SK-N-SH (cell line): Measurements from ENCODE around the gene NDEL1. TPM values are rescaled to one million over a fixed set of nuclear protein-coding genes. Genes with fewer than 3 reads are reported as not detected.

Source experiments
- CTCF ChIA-PET: fragments of 300-600, 350-600 bp; formaldehyde crosslinking; extraction: SDS; loops from one replicate; lab custom pipeline; 2021; lab: Yijun Ruan, JAX
- POLR2A ChIA-PET: fragments of 350-600 bp; sonication (Branson Sonifier 250); formaldehyde crosslinking; extraction: SDS; loops from one replicate; lab custom pipeline; 2020; ENCODE audit warnings: antibody characterized with exemption, inconsistent platforms; lab: Yijun Ruan, JAX
- DNase-seq: peaks from one replicate; pipeline ENCODE4 v3.0.0; 2012
- H2AFZ ChIP-seq: fragments of 200-600 bp; sonication (generic); 2 replicates; pipeline ENCODE4 v1.8.1; 2016; ENCODE audit warnings: antibody characterized with exemption, mild to moderate bottlenecking, low read depth
- H3F3A ChIP-seq: fragments of 200-600 bp; sonication (generic); replicated peaks from 2 replicates; pipeline ENCODE3; 2016; ENCODE audit warnings: antibody characterized with exemption, mild to moderate bottlenecking; ENCODE audit not compliant: insufficient read depth
- H3K27ac ChIP-seq, 2 experiments: fragments of 200-500 bp in 1 of 2; fragments of 200-600 bp in 1 of 2; sonication (Bioruptor generic) in 1 of 2; sonication (generic), shearing (Covaris generic) in 1 of 2; 2 replicates each; pipeline versions ENCODE4 v1.5.1 to v1.6.1; 2014 to 2016; ENCODE audit warnings: low read depth in 2 of 2, inconsistent platforms in 1 of 2, low read length in 1 of 2, mild to moderate bottlenecking in 1 of 2, mixed read lengths in 1 of 2
- H3K27me3 ChIP-seq: fragments of 200-600 bp; sonication (generic), shearing (Covaris generic); 2 replicates; pipeline ENCODE4 v1.6.1; 2016; ENCODE audit warnings: mixed run types; ENCODE audit not compliant: insufficient read depth
- H3K36me3 ChIP-seq, 2 experiments: fragments of 200-500 bp in 1 of 2; fragments of 200-600 bp in 1 of 2; sonication (Bioruptor generic) in 1 of 2; sonication (generic) in 1 of 2; replicated peaks in 1 of 2; 2 replicates each; pipeline versions ENCODE3 to v1.5.1; 2014 to 2016; ENCODE audit warnings: low read length in 1 of 2, mild to moderate bottlenecking in 1 of 2; ENCODE audit not compliant: insufficient read depth in 2 of 2, control insufficient read depth in 1 of 2
- H3K4me1 ChIP-seq, 2 experiments: fragments of 200-500 bp in 1 of 2; fragments of 200-600 bp in 1 of 2; sonication (Bioruptor generic) in 1 of 2; sonication (generic), shearing (Covaris generic) in 1 of 2; 2 replicates each; pipeline versions ENCODE4 v1.5.1 to v1.6.1; 2014 to 2016; ENCODE audit warnings: low read depth in 1 of 2, low read length in 1 of 2, mixed run types in 1 of 2; ENCODE audit not compliant: insufficient read depth in 2 of 2, control insufficient read depth in 1 of 2
- H3K4me2 ChIP-seq: fragments of 200-600 bp; sonication (generic), shearing (Covaris generic); 2 replicates; pipeline ENCODE4 v1.6.1; 2017; ENCODE audit warnings: mixed run types
- H3K4me3 ChIP-seq, 2 experiments: fragments of 200-500 bp in 1 of 2; fragments of 200-600 bp in 1 of 2; sonication (Bioruptor generic) in 1 of 2; sonication (generic), shearing (Covaris generic) in 1 of 2; 2 replicates each; pipeline versions ENCODE4 v1.5.1 to v1.8.1; 2014 to 2016; ENCODE audit warnings: low read depth in 2 of 2, inconsistent platforms in 1 of 2, low read length in 1 of 2, mild to moderate bottlenecking in 1 of 2, mixed read lengths in 1 of 2, moderate library complexity in 1 of 2
- H3K79me2 ChIP-seq: fragments of 200-600 bp; sonication (generic); 2 replicates; pipeline ENCODE4 v1.8.1; 2017; ENCODE audit warnings: mild to moderate bottlenecking; ENCODE audit not compliant: insufficient read depth
- H3K9ac ChIP-seq: fragments of 200-600 bp; sonication (generic); 2 replicates; pipeline ENCODE4 v1.6.1; 2017; ENCODE audit warnings: mixed run types
- H3K9me2 ChIP-seq: fragments of 200-600 bp; sonication (generic); 2 replicates; pipeline ENCODE4 v1.6.1; 2017; ENCODE audit warnings: mixed run types
- H3K9me3 ChIP-seq: fragments of 200-600 bp; sonication (generic); 2 replicates; pipeline ENCODE4 v1.6.1; 2017; ENCODE audit warnings: mixed run types, mild to moderate bottlenecking, moderate library complexity
- H4K20me1 ChIP-seq: fragments of 200-600 bp; sonication (generic); 2 replicates; pipeline ENCODE4 v1.6.1; 2017; ENCODE audit warnings: mild to moderate bottlenecking, mixed run types; ENCODE audit not compliant: insufficient read depth
- EP300 ChIP-seq, 2 experiments: IDR thresholded peaks; 2 replicates each; pipeline versions ENCODE4 v1.4.0 to v1.6.1; 2012; ENCODE audit warnings: borderline replicate concordance in 1 of 2, low read depth in 1 of 2, low read length in 1 of 2
- EZH2phosphoT487 ChIP-seq: fragments of 200-600 bp; sonication (generic); IDR thresholded peaks from 2 replicates; pipeline ENCODE4 v1.6.1; 2017; ENCODE audit warnings: low read depth, mixed run types, mild to moderate bottlenecking, antibody characterized with exemption, moderate library complexity, borderline replicate concordance
- FOXM1 ChIP-seq: IDR thresholded peaks from 2 replicates; pipeline ENCODE4 v1.4.0; 2012; ENCODE audit warnings: low read depth, mild to moderate bottlenecking
- GATA2 ChIP-seq: sonication (generic); formaldehyde crosslinking; IDR thresholded peaks from 2 replicates; pipeline ENCODE4 v1.5.0; 2020; ENCODE audit warnings: mild to moderate bottlenecking, missing genetic modification reagents
- JUND ChIP-seq: IDR thresholded peaks from 2 replicates; pipeline ENCODE4 v1.4.0; 2012
- MEF2A ChIP-seq: IDR thresholded peaks from 2 replicates; pipeline ENCODE4 v1.4.0; 2012; ENCODE audit warnings: low read depth, borderline replicate concordance
- NFIC ChIP-seq: IDR thresholded peaks from 2 replicates; pipeline ENCODE4 v1.4.0; 2012; ENCODE audit warnings: borderline replicate concordance
- NRF1 ChIP-seq: IDR thresholded peaks from 2 replicates; pipeline ENCODE4 v1.6.1; 2012; ENCODE audit warnings: low read depth, mild to moderate bottlenecking, low read length
- RCOR1 ChIP-seq: fragments of 150-350 bp; IDR thresholded peaks from 2 replicates; pipeline ENCODE4 v1.6.1; 2017; ENCODE audit warnings: antibody characterized with exemption, low read length
- RFX5 ChIP-seq: IDR thresholded peaks from 2 replicates; pipeline ENCODE4 v1.6.1; 2012; ENCODE audit warnings: mild to moderate bottlenecking, improper control_type of control experiment, low read length
- SIN3A ChIP-seq: IDR thresholded peaks from 2 replicates; pipeline ENCODE4 v1.6.1; 2012; ENCODE audit warnings: low read depth, mild to moderate bottlenecking, low read length, moderate library complexity, borderline replicate concordance
- TAF1 ChIP-seq: IDR thresholded peaks from 2 replicates; pipeline ENCODE4 v1.6.1; 2012; ENCODE audit warnings: low read depth, mild to moderate bottlenecking, low read length, moderate library complexity, borderline replicate concordance
- TEAD4 ChIP-seq: IDR thresholded peaks from 2 replicates; pipeline ENCODE4 v1.4.0; 2012; ENCODE audit warnings: mild to moderate bottlenecking, borderline replicate concordance; ENCODE audit not compliant: insufficient read depth
- YY1 ChIP-seq: IDR thresholded peaks from 2 replicates; pipeline ENCODE4 v1.4.0; 2012; ENCODE audit warnings: low read depth, mild to moderate bottlenecking
- WGBS: methylation state at CpG from one replicate; pipeline ENCODE4 v1.1.6; 2017; ENCODE audit warnings: low lambda C conversion rate; 5-methylcytosine and 5-hydroxymethylcytosine counted together
- polyA plus RNA-seq, 3 experiments: library from polyadenylated mRNA; depleted of rRNA; stranded (reverse); fragments of >200 nt; gene quantifications; 2 replicates each; pipeline ENCODE4 v1.2.3, GENCODE V29; 2012
- TF ChIP-seq, protein P1 (sequence below): fragments of 200-600 bp; sonication (generic); IDR thresholded peaks from 2 replicates; pipeline ENCODE4 v1.6.1; 2017; ENCODE audit warnings: antibody characterized with exemption, mild to moderate bottlenecking, moderate library complexity

NDEL1 gene
- polyA plus RNA-seq, 1 of the 3 experiments (the other 2 are of a cell fraction) = 49.5 TPM

DNA sequence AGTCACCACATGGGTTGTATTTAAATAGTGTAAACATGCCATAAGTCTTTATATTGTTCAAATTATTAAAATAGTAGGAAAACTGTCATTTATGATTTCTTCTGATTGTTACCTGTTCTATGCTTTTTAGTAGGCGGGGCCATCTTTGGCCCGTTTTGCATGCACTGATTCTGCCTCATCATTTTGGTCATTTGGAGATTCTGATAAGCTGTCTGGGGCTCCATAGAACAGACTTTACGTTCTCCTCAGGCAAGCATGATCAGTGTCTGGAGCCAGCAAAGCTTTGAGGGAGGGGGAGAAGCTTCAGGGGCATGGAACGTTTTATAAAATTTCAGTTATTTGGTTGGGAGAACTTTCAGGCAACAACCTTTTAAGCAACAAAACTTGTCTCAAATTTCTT, 8.8 kb downstream of the NDEL1 start:
- ChIA-PET POLR2A (no interaction called here), CTCF (interaction anchor here (2.4 kb wide), 1 partner anchor 9 kb away, joined by 7 read pairs; no protein-coding TSS in a partner anchor)
- DNase-seq = no peak
- Histone ChIP-seq H3K4me3 (no peak overlapping the region), H3K4me1 (no peaks in the 10 kb centered on the region; a peak in 1 of 4 replicates), H3K9me3 (no peaks in the 10 kb centered on the region), H3K27ac (no peak overlapping the region), H3K4me2 (no peak overlapping the region), H4K20me1 (peaks cover 57% of the 10 kb centered on the region), H3K9ac (no peak overlapping the region), H3K9me2 (0 out of 2 replicates have a peak, but pooled peaks cover 3% of the 10 kb centered on the region), H3F3A (peaks cover 17% of the 10 kb centered on the region), H2AFZ (no peak overlapping the region), H3K27me3 (no peaks in the 10 kb centered on the region), H3K79me2 (peaks cover 88% of the 10 kb centered on the region), H3K36me3 (peaks cover 56 to 69% of the 10 kb centered on the region in 2 experiments)
- 92% methylated on average over 4 of the region's 4 CpGs for WGBS
- TF ChIP-seq YY1 (no peak), NRF1 (no peak), NFIC (no peak), GATA2 (CRISPR knock-in tag) (no peak), SIN3A (no peak), RCOR1 (no peak), JUND (no peak), FOXM1 (no peak), TAF1 (no peak), RFX5 (no peak), EZH2phosphoT487 (no peak), EP300 (IDR thresholded peaks at IDR 0.05; ENCODE audit: borderline replicate concordance in 1 of 2, low read depth in 1 of 2, low read length in 1 of 2) (no peak)
- TF ChIP-seq, protein P1, sequence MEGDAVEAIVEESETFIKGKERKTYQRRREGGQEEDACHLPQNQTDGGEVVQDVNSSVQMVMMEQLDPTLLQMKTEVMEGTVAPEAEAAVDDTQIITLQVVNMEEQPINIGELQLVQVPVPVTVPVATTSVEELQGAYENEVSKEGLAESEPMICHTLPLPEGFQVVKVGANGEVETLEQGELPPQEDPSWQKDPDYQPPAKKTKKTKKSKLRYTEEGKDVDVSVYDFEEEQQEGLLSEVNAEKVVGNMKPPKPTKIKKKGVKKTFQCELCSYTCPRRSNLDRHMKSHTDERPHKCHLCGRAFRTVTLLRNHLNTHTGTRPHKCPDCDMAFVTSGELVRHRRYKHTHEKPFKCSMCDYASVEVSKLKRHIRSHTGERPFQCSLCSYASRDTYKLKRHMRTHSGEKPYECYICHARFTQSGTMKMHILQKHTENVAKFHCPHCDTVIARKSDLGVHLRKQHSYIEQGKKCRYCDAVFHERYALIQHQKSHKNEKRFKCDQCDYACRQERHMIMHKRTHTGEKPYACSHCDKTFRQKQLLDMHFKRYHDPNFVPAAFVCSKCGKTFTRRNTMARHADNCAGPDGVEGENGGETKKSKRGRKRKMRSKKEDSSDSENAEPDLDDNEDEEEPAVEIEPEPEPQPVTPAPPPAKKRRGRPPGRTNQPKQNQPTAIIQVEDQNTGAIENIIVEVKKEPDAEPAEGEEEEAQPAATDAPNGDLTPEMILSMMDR = no peak

DNA sequence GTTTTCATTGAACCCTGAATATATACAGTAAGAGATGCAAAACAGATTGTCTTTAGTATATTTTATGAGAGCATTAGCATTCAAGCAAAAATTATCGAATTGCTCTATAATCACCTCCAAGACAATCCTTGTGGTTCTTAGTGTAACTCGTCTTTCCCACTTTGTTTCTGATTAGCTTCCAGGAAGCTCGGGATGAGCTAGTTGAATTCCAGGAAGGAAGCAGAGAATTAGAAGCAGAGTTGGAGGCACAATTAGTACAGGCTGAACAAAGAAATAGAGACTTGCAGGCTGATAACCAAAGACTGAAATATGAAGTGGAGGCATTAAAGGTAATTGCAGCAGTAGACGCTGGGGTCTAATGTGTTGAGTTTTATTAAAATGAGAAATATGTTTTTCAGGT, 9.9 kb downstream of the NDEL1 start:
- WGBS = 96% methylated on average over 4 of the region's 4 CpGs
- H3F3A ChIP-seq = peaks cover 19% of the 10 kb centered on the region
- CTCF ChIA-PET = interaction anchor here (2.4 kb wide), 1 partner anchor 8 kb away, joined by 7 read pairs; no protein-coding TSS in a partner anchor
- no peaks in the 10 kb centered on the region; a peak in 1 of 4 replicates for H3K4me1 ChIP-seq
- 0 out of 2 replicates have a peak, but pooled peaks cover 3% of the 10 kb centered on the region for H3K9me2 ChIP-seq
- H4K20me1 ChIP-seq = peaks cover 47% of the 10 kb centered on the region
- H3K4me2 ChIP-seq = no peak overlapping the region
- no peaks in the 10 kb centered on the region for H3K27me3 ChIP-seq
- DNase-seq = no peak
- H3K79me2 ChIP-seq = peaks cover 86% of the 10 kb centered on the region
- H3K9me3 ChIP-seq = no peaks in the 10 kb centered on the region
- no peak overlapping the region for H3K9ac ChIP-seq
- POLR2A ChIA-PET = no interaction called here
- H2AFZ ChIP-seq = no peak overlapping the region
- H3K4me3 ChIP-seq = no peak overlapping the region
- TF ChIP-seq RFX5 (no peak), NRF1 (no peak), TEAD4 (no peak), MEF2A (no peak)
- peaks cover 63 to 65% of the 10 kb centered on the region in 2 experiments for H3K36me3 ChIP-seq
- no peak overlapping the region for H3K27ac ChIP-seq
